Lung (tissue), 12 donors: ENCODE data around the gene LENG1. TPM values are rescaled to one million over a fixed set of nuclear protein-coding genes. Genes with fewer than 3 reads are reported as not detected.

Experiments
- ATAC-seq: fragments of 200-7000 bp; cut with Tn5 transposase; one replicate; pipeline ENCODE4 v1.9.1; 2020; ENCODE audit warnings: moderate number of reproducible peaks; ENCODE audit not compliant: insufficient read depth, low FRiP score
- DNase-seq, 3 donors: peaks; one replicate each; pipeline ENCODE4 v3.0.0-alpha.2; 2013 to 2017
- H3K27ac ChIP-seq, 2 donors: one replicate each; pipeline ENCODE4 v1.5.1; 2013; ENCODE audit warnings: mild to moderate bottlenecking in 2 of 2, moderate library complexity in 2 of 2, control low read depth in 1 of 2, inconsistent platforms in 1 of 2, low read depth in 1 of 2, low read length in 1 of 2
- H3K27me3 ChIP-seq, 3 donors: one replicate each; pipeline ENCODE4 v1.5.1; 2013; ENCODE audit warnings: low read length in 2 of 3; ENCODE audit not compliant: control insufficient read depth in 3 of 3, insufficient read depth in 3 of 3
- H3K36me3 ChIP-seq, 4 donors: one replicate each; pipeline ENCODE4 v1.5.1; 2013; ENCODE audit warnings: low read length in 4 of 4, mild to moderate bottlenecking in 1 of 4, moderate library complexity in 1 of 4; ENCODE audit not compliant: control insufficient read depth in 4 of 4, insufficient read depth in 4 of 4
- H3K4me1 ChIP-seq, 5 donors: one replicate each; pipeline ENCODE4 v1.5.1; 2013; ENCODE audit warnings: low read length in 5 of 5, mild to moderate bottlenecking in 2 of 5, moderate library complexity in 1 of 5; ENCODE audit not compliant: control insufficient read depth in 5 of 5, insufficient read depth in 5 of 5
- H3K4me3 ChIP-seq: one replicate; pipeline ENCODE4 v1.5.1; 2013; ENCODE audit warnings: mild to moderate bottlenecking, control low read depth, moderate library complexity
- H3K9ac ChIP-seq, 2 donors: one replicate each; pipeline ENCODE4 v1.5.1; 2013; ENCODE audit warnings: low read length in 2 of 2, control low read depth in 1 of 2; ENCODE audit not compliant: insufficient read depth in 1 of 2
- H3K9me3 ChIP-seq, 4 donors: one replicate each; pipeline ENCODE4 v1.5.1; 2013; ENCODE audit warnings: low read length in 3 of 4, mild to moderate bottlenecking in 1 of 4, moderate library complexity in 1 of 4; ENCODE audit not compliant: control insufficient read depth in 4 of 4, insufficient read depth in 3 of 4
- WGBS, 2 donors: extraction: QIAGEN DNeasy Blood & Tissue Kit; methylation state at CpG; one replicate each; pipeline ENCODE4 v1.1.7; 2013; 5-methylcytosine and 5-hydroxymethylcytosine counted together
- polyA plus RNA-seq, 2 donors: library from polyadenylated mRNA; stranded (reverse); fragments of 200-250 nt; gene quantifications; one replicate each; pipeline ENCODE4 v1.2.1, GENCODE V29; 2013
- total RNA-seq, 2 donors: library from RNA; depleted of rRNA in 1 of 2; stranded (reverse); fragments of >200 nt in 1 of 2; gene quantifications; one replicate each; pipeline ENCODE4 v1.2.1, GENCODE V29; 2014 to 2021
- TF ChIP-seq, protein P1 (sequence below): IDR thresholded peaks from 2 replicates; pipeline ENCODE4 v1.5.1; 2012; ENCODE audit warnings: mild to moderate bottlenecking; ENCODE audit errors: control extremely low read depth, extremely low read depth
- donor health status: control.
- donor health status: control.
- donor health status: Bipolar disorder and iron deficiency.
- donor health status: healthy.
- donor health status: DM: yes; HTN: yes; CAD: no.

The LENG1 gene
- total and polyA plus RNA-seq, 4 donors = 3.8 to 17.1 (median 8.2) TPM

DNA sequence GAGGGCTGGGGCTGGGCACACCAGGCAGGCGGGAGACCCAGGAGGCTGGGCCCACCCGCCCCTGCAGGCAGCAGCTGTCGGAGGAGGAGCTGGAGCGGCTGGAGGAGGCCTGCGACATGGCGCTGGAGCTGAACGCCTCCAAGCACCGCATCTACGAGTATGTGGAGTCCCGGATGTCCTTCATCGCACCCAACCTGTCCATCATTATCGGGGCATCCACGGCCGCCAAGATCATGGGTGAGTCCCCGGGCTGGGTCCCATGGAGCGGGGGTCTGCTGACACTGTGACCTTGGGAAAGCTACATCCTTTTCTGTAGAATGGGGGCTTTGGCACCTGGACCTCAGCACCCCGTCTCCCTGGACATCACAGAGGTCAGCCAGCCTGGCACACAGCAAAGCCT is 35.8 kb downstream of the LENG1 start:
- WGBS, 2 donors = 97 to 98% methylated on average over 17 of the region's 17 CpGs
- DNase-seq (no peak), ATAC-seq (no peak)
- TF ChIP-seq, protein P1, sequence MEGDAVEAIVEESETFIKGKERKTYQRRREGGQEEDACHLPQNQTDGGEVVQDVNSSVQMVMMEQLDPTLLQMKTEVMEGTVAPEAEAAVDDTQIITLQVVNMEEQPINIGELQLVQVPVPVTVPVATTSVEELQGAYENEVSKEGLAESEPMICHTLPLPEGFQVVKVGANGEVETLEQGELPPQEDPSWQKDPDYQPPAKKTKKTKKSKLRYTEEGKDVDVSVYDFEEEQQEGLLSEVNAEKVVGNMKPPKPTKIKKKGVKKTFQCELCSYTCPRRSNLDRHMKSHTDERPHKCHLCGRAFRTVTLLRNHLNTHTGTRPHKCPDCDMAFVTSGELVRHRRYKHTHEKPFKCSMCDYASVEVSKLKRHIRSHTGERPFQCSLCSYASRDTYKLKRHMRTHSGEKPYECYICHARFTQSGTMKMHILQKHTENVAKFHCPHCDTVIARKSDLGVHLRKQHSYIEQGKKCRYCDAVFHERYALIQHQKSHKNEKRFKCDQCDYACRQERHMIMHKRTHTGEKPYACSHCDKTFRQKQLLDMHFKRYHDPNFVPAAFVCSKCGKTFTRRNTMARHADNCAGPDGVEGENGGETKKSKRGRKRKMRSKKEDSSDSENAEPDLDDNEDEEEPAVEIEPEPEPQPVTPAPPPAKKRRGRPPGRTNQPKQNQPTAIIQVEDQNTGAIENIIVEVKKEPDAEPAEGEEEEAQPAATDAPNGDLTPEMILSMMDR = no peak
- Histone ChIP-seq H3K27ac (no peak overlapping the region), H3K27me3 (no peaks in the 10 kb centered on the region), H3K4me3 (no peak overlapping the region), H3K9ac (no peak overlapping the region), H3K4me1 (no peaks in the 10 kb centered on the region), H3K9me3 (no peaks in the 10 kb centered on the region), H3K36me3 (peaks cover 12 to 74% (median 34%) of the 10 kb centered on the region in 4 donors)

DNA sequence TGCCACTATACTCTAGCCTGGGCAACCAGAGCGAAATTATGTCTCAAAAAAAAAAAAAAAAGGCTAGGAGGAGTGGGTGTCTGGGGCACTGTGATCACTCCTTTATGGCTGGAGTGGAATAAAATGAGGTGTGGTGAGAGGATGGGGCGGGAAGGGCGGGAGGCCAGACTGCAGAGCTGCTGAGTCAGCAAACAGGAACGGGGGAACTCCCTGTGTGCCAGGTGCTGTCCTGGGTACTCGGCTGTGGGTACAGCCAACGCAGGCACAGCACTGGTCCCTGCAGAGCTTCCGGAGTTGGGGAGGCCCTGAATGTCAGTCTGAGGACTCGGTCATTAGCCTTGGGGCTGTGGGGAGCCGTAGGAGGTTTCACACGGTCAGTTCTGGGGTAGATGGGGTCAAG is 38.3 kb downstream of the LENG1 start:
- H3K36me3 ChIP-seq = peaks cover 10 to 53% (median 32%) of the 10 kb centered on the region in 4 donors
- no peak overlapping the region for H3K9ac ChIP-seq
- no peak for ATAC-seq
- 95 to 96% methylated on average over 10 of the region's 10 CpGs for WGBS, 2 donors
- no peak overlapping the region for H3K4me3 ChIP-seq
- H3K4me1 ChIP-seq = peaks cover 0 to 5% (median 0%) of the 10 kb centered on the region in 5 donors
- TF ChIP-seq, protein P1 = no peak
- no peak for DNase-seq
- no peaks in the 10 kb centered on the region for H3K9me3 ChIP-seq
- no peak overlapping the region for H3K27ac ChIP-seq
- H3K27me3 ChIP-seq = no peaks in the 10 kb centered on the region

DNA sequence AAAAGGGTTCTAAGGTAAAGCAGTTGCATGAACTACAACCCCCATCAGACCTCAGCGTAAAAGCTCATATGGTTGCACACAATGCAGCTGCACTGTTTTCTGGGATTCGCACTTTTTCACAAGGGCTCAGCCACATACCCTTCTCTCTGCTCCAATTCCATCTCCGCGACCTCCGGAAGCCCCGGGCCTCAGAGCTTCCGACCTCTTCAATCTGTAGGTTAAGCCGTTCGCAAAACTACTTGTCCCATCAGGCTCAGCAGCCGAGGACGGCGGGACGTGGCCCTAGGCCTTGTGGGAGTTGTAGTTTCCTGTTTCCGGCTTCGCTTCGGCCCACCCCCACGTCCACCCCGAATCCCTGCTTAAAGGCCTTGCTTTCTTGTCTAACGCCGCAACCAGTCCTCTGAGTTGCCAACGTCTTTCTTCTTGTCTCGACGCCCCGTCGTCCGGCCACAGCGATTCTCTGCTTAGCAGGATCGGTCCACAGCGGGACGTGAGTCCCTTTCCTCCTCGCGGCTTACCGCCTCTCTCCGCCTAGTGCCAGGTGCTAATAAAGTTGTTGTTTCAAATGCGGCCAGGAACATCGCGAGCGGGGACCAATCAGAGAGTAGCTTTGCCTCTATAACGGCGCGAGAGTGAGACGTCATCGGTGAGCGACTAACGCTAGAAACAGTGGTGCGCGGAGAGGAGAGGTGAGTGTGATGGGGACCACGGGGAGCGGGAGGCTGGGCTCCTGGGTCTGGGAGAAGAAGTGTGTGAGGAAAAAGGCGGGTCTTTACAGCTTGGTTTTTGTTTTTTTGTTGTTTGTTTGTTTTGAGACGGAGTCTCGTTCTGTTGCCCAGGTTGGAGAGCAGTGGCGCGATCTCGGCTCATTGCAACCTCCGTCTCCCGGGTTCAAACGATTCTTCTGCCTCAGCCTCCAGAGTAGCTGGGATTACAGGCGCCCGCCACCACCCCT is 44.1 kb downstream of the LENG1 start, which contains the start of the genes PRPF31 and TFPT:
PRPF31 (plus strand) TSS at position 646 of the 955 bp plus-strand sequence. CDS start 2,525 bp downstream, outside the sequence.
TFPT (minus strand) TSS at position 549 of the 955 bp plus-strand sequence; CDS start at position 161, 388 bp downstream.
- Histone ChIP-seq H3K9ac (peak within 1 kb of the TSS; percentile 78 to 87), H3K9me3 (no peaks in the 10 kb centered on the region), H3K4me1 (peaks cover 0 to 17% (median 0%) of the 10 kb centered on the region in 5 donors), H3K27ac (peak within 1 kb of the TSS; percentile 81 to 95), H3K36me3 (peaks cover 0 to 19% (median 13%) of the 10 kb centered on the region in 4 donors), H3K4me3 (peak within 1 kb of the TSS; percentile 78), H3K27me3 (no peaks in the 10 kb centered on the region)
- WGBS, 2 donors = 0 to 1% methylated on average over 60 of the region's 60 CpGs
- ATAC-seq (peak; percentile 96), DNase-seq (peak; percentile 97 to 99 (median 99))
- TF ChIP-seq, protein P1 = no peak
